WERI-Rb-1 (cell line): Measurements from ENCODE around the gene ABRACL.

Experiments used
- DNase-seq: peaks from one replicate; pipeline ENCODE4 v3.0.0-alpha.2; 2020
- H3K27ac ChIP-seq: fragments of 250-450 bp; sonication (Bioruptor Pico); 2 replicates; pipeline ENCODE4 v1.5.1; 2020; ENCODE audit warnings: mild to moderate bottlenecking, moderate library complexity
- H3K27me3 ChIP-seq: fragments of 250-450 bp; sonication (Bioruptor Pico); 2 replicates; pipeline ENCODE4 v1.5.1; 2021; ENCODE audit warnings: mild to moderate bottlenecking, low read depth, moderate library complexity; ENCODE audit not compliant: insufficient read depth, severe bottlenecking
- H3K36me3 ChIP-seq: fragments of 250-450 bp; sonication (Bioruptor Pico); 2 replicates; pipeline ENCODE4 v1.5.1; 2020; ENCODE audit warnings: mild to moderate bottlenecking, moderate library complexity
- H3K4me3 ChIP-seq: 2 replicates; pipeline ENCODE4 v1.5.1; 2011; ENCODE audit warnings: low read depth, mild to moderate bottlenecking, control low read depth, low read length
- H3K9me3 ChIP-seq: fragments of 250-450 bp; sonication (Bioruptor Pico); 2 replicates; pipeline ENCODE4 v1.5.1; 2021; ENCODE audit warnings: mild to moderate bottlenecking, moderate library complexity; ENCODE audit not compliant: severe bottlenecking
- CTCF ChIP-seq: IDR thresholded peaks from 2 replicates; pipeline ENCODE4 v1.5.1; 2011; ENCODE audit warnings: low read depth, mild to moderate bottlenecking, control low read depth, inconsistent platforms, low read length

The ABRACL gene

DNA sequence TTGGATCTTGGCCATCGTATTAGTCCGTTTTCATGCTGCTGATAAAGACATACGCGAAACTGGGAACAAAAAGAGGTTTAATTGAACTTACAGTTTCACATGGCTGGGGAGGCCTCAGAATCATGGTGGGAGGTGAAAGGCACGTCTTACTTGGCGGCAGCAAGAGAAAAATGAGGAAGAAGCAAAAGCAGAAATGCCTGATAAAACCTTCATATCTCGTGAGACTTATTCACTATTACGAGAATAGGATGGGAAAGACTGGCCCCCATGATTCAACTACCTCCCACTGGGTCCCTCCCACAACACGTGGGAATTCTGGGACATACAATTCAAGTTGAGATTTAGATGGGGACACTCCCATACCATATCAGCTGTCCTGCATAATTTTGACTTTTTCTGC is 20.4 kb upstream of the ABRACL start:
- Histone ChIP-seq H3K27ac (no peak overlapping the region), H3K4me3 (no peak overlapping the region), H3K27me3 (no peaks in the 10 kb centered on the region), H3K36me3 (no peaks in the 10 kb centered on the region), H3K9me3 (no peaks in the 10 kb centered on the region)
- DNase-seq, result no peak
- no peak for TF ChIP-seq CTCF

GRCh38 chr6:139010674-139011073 is 17.9 kb upstream of the ABRACL start:
- H3K27me3 ChIP-seq, result no peaks in the 10 kb centered on the region
- no peak overlapping the region for H3K27ac ChIP-seq
- no peak for DNase-seq
- no peaks in the 10 kb centered on the region for H3K36me3 ChIP-seq
- TF ChIP-seq CTCF, result no peak
- H3K4me3 ChIP-seq, result no peak overlapping the region
- H3K9me3 ChIP-seq, result no peaks in the 10 kb centered on the region

DNA sequence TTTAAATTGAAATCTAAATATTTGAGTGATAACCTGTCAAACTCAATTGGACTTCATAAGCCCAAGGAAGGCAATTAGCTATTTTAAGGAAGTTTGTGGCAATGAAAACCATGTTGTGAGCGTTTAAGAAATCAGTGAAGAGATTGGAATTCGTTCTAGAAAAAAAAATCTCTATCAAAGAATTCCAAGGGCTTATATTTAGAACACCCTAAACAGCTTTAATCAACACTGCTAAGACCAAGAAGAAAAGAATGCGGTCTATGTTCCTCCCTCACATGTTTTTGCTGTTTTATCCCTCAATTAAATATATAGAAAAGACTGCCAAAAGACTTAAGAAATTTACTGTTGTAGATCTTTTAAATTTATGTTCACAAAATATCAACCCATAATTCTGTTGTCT is 16.6 kb upstream of the ABRACL start:
- no peaks in the 10 kb centered on the region for H3K36me3 ChIP-seq
- no peak for TF ChIP-seq CTCF

DNA sequence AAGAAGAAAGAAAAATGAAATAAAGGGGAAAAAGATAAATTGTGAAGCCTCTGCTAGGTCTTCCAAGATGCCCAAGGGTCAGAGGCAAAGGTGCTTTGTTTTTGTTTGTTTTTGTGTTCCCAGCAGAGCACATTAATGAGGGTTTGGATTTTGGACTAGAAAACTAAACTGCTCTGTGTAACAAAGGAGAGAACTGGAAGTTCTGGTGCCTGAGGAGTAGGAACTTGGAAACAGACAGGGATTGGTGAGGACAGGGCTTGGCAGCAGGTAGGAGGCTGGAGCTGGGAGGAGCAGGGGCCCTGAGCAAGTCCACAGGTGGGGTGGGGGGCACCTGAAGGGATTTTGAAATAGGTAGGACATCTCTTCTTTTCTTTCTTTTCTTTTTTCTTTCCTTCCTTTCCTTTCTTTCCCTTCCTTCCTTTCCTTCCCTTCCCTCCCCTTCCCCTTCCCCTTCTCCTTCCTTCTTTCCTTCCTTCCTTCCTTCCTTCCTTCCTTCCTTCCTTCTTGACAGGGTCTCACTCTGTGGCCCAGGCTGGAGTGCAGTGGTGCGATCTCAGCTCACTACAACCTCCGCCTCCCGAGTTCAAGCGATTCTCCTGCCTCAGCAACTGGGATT is 15.3 kb upstream of the ABRACL start:
- Histone ChIP-seq H3K4me3 (no peak overlapping the region), H3K27ac (no peak overlapping the region), H3K27me3 (no peaks in the 10 kb centered on the region), H3K36me3 (no peaks in the 10 kb centered on the region), H3K9me3 (no peaks in the 10 kb centered on the region)
- TF ChIP-seq CTCF, result no peak
- no peak for DNase-seq

More for the DNA sequence above, 16.6 kb upstream of the ABRACL start:
- no peak overlapping the region for H3K27ac ChIP-seq
- no peak for DNase-seq
- H3K27me3 ChIP-seq, result no peaks in the 10 kb centered on the region
- no peaks in the 10 kb centered on the region for H3K9me3 ChIP-seq
- no peak overlapping the region for H3K4me3 ChIP-seq

- no peak overlapping the region for H3K27ac ChIP-seq
- H3K9me3 ChIP-seq, result no peaks in the 10 kb centered on the region
- no peak for DNase-seq
- H3K4me3 ChIP-seq, result no peak overlapping the region
- no peaks in the 10 kb centered on the region for H3K36me3 ChIP-seq
- no peak for TF ChIP-seq CTCF
- no peaks in the 10 kb centered on the region for H3K27me3 ChIP-seq
Measured at GRCh38 chr6:139014945-139015344, 13.6 kb upstream of the ABRACL start.
